ENCODE measurements around the gene EMC9.
A peak's percentile ranks its signal among the peaks of the same experiment; 100 is the strongest.

The EMC9 gene

DNA sequence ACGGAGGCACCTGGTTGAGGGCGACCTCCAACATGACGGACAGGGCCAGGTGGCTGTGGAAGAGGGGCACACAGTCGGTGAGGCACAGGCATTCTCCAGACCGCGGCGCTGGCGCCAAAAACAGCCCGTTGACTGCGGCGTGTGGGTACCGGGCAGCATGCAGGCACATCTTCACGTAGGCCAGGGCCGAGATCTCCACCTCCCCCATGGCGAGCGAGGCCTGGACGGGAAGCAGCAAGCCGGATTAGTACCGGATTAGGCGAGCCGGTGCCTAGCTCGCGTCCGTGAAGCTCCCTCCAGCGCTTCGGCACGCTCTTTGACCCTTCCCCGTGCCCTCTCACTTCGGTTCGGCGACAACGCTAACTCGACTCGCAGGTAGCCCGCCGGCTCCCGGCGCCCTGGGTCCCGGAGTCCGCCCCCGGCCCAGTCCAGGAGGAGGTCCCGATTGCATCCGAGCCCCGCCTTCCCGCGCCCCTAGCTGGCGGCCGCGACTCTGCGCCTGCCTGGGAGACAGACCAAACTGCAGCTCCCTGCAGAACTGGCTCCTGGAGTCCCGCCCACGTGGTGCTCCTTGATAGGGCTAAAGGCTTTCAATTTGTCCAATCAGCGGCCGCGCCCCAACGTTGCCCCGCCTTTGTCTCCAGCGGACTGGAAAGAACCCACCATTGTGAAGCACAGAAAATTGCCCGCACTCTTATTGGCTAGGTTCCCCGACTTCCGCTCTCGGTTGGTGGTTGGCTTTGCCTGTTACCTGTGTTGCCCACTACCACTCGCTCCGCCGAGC lies at the start of gene EMC9:
Gene EMC9 (minus strand): TSS at position 495 of the 784 bp plus-strand sequence. CDS start 287 bp downstream, at position 208.
- DNase-seq, result peak; percentile 99

DNA sequence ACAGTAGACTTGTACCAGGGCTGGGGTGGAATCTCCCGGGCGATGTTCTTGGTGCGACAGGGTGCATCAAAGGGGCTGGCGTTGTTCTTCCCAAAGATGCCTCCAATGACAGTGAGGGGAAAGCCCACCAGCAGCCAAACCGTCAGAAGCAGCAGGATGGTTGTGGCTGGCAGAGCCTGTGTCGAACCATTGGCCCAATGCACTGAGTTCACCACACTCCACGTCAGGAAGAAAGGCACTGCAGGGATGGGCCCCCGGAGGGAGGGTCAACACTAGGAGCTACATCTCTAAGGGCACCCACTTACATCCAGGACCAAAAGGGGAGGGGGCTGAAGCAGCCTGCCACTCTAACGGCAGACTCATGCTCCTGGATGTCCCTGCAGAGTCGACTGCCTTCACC lies 49.0 kb upstream of the EMC9 start:
- DNase-seq, result no peak

GRCh38 chr14:24189460-24189859 lies 48.1 kb upstream of the EMC9 start:
- DNase-seq, result no peak

DNA sequence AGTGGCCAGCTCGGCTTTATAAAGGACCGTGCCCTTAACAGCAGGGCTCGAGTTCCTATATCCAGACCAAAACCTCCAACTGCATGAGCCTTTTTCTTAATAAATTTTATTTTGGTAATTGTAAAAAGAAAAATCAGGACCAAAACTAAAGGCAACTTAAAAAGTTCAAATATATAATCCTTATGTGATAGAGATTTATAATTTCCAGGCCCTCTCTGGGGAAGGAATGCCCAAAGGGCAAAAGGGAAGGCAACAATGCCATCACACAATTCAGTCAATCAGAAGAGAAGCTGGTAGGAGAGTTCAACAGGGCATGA lies 47.6 kb upstream of the EMC9 start:
- DNase-seq, result no peak

DNA sequence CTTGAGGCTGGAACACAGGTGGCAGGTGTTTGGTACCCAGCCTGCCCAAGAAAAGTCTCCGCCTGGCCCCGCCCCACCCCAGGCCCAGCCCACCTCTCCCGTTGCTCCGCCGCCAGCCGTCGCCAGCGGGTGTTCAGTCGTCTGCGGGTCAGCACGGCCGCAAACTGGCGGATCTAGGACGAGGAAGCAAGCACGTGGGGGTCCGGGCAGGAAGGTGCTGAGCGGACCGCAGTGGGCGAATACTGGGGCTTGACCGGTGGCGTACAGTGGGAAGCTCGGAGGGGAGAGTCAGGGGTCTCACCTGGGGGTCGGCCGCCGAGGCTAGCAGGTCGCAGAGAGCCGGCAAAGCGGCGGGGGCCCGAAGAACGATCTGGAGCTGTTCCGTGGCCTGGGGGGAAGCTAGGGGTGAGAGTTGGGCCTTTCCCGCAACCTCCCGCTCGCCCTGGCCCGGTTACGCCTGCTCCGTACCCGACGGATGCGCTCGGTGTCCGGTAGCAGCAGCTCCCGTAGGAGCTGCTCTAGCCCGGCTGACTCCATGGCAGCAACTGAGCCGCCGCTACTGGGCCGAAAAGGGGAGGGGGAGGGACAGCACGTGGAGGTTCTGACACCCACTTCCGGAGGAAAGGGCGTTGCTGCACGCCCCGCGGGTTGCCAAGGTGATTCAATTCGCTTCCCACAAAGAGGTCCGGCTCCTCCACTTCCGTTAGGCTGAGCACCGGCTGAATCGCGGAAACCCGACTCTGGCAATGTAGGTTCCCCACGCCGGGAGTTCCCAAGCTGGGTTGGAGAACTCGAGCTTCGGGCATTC lies 47.1 kb upstream of the EMC9 start, which contains the start of gene IPO4:
Gene IPO4 (minus strand): TSS at position 566 of the 808 bp plus-strand sequence. CDS start 29 bp downstream, at position 537.
- peak; percentile 96 for DNase-seq

DNA sequence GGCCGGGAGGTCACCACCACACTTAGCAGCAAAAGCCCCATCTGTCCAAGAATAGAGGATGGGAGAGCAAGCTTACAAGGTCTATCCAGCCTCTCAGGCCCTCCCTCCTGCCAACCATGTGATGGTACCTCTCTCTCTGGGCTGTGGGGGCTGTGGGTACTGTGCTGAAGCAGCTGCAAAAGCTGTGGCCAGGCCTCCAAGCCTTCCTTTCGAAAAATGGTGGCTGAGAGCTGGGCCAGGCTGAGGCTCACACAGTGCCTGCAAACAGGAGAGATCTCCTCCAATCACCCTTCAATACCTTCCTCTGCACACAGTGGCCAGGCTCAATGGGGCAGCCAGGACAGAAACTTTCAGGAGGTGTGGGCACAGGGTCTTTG lies 46.1 kb upstream of the EMC9 start:
- DNase-seq, result no peak

DNA sequence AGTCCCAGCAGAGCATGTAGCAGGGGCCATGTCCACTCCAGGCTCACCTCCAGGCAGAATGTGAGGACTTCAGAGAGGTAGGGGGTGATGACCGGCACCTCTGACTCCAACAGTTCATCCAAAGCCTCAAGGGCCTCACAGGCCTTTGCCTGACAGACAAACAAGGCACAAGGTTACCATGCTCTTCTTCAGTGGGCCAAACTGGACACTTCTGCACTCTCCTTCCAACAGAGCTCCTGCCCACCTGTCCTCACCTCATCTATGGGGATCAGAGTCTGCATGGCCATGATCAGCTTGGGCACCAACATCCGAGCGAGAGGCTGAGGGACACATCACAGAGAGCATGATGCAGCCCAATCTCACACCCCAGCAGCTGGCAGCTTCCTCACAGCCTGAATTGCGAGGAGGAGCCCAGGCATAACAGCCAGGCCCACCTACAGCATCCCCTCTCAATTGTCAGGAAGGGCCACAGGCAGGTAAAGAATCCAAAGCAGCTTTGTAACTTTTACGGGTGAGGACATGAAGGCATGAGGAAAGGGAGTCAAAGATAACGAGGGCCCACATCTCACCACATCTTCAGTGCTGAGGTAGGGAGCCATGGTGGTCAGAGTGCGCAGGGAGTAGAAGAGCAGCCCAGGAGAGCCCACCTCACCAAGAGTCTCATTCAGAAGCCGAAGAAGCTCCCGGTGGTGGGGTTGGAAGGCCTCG lies 45.6 kb upstream of the EMC9 start:
- no peak for DNase-seq

GRCh38 chr14:24185741-24186140 lies 44.4 kb upstream of the EMC9 start:
- no peak for DNase-seq

DNA sequence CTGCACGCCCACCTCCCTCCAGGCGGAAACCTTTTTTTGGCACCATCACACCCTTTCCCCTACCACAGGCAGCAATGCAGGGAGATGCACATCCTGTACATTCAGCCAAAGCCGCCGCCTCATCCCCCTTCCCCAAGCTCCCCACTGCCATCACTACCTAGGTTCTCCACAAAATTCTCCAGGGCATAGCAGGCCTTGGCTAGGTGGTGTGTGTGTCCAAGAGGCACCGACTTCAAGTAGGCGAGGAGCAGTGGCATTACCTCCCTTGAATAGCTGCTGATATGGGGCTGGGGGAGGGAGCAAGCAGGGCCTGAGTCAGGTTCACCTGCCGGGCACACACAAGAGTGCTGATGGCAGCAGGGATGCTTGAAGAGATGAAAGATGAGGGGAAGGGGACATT lies 43.6 kb upstream of the EMC9 start:
- DNase-seq, result no peak

- DNase-seq, result no peak
Observed at GRCh38 chr14:24184104-24184970, 42.9 kb upstream of the EMC9 start.

DNA sequence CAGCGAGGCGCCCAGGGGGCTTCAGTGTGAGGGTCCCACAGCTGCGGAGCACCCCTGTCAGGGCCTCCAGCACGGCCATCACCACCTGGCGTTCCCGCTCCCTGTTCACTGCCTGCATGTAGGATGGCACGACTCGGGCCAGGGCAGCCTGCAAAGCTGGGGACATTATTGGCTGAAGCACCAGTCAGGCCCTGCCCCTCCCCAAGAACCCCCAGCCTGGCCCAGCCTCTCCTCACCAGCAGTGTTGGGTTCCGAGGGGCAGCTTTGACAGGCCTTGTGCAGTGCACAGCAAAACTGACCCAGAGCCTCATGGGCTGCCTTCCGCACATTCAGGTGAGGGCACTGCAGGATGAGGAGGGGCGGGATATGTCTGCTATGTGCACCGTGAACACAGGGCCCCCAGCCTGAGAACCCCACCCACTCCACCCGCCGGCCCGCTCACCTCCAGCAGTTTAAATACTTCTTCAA lies 41.7 kb upstream of the EMC9 start:
- DNase-seq, result no peak

- no peak for DNase-seq
Observed at GRCh38 chr14:24182110-24182882, 40.9 kb upstream of the EMC9 start.

DNA sequence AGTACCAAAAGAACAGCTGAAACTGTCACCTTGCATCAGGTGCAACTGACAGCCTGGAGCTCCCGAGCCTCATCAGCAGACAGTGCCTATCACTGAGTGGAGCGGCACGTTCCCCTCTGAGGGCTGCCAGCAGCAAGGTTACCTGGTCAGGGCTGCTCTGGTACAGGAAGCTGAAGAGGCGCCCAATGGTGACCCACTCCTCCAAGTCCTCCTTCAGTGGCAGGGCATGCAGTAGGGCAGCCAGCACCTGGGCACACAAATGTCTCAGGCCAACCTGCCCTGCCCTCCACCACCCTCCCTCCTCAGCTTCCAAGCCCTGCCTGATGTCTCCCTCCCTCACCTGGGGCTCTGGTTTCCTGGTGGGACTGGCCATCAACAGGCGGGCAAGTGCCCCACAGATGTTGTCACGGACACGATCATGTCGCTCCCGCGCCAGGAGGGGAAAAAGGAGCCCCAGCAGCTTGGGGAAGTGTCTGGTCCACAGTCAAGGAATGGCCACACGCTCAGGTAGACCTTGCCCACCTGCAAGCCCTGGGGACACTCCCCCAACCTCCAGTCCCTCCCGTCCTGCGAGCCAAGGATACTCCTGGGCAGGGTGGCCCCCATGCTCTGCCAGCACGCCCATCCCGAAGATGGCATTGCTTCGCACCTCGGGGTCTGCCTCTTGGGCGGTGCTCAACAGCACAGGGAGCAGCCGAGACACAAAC lies 40.1 kb upstream of the EMC9 start:
- DNase-seq, result no peak

- DNase-seq, result peak; percentile 89
Observed at GRCh38 chr14:24179961-24180796, 38.8 kb upstream of the EMC9 start.

- no peak for DNase-seq
Observed at GRCh38 chr14:24179294-24179960, 38.0 kb upstream of the EMC9 start.

- no peak for DNase-seq
Observed at GRCh38 chr14:24178399-24179178, 37.2 kb upstream of the EMC9 start.

- DNase-seq, result no peak
Observed at GRCh38 chr14:24177891-24178290, 36.5 kb upstream of the EMC9 start.

GRCh38 chr14:24177041-24177825 lies 35.8 kb upstream of the EMC9 start:
- DNase-seq, result no peak

Measured in NCI-H2029 (cell line).